ENCODE results near the gene CACNA2D3.

Gene CACNA2D3

GRCh38 chr3:54294214-54294613, 171.9 kb downstream of the CACNA2D3 start:
- DNase-seq, result no peak

- no peak for DNase-seq
Observed at GRCh38 chr3:54296531-54296930, 174.2 kb downstream of the CACNA2D3 start.

GRCh38 chr3:54299169-54299935, 177.0 kb downstream of the CACNA2D3 start:
- no peak for DNase-seq

- DNase-seq, result no peak
Observed at GRCh38 chr3:54303517-54304375, 181.4 kb downstream of the CACNA2D3 start.

- no peak for DNase-seq
Observed at GRCh38 chr3:54304877-54305276, 182.5 kb downstream of the CACNA2D3 start.

GRCh38 chr3:54305409-54306099, 183.2 kb downstream of the CACNA2D3 start:
- no peak for DNase-seq

GRCh38 chr3:54307566-54308180, 185.3 kb downstream of the CACNA2D3 start:
- no peak for DNase-seq

GRCh38 chr3:54309601-54310000, 187.2 kb downstream of the CACNA2D3 start:
- DNase-seq, result no peak

- no peak for DNase-seq
Observed at GRCh38 chr3:54311211-54311747, 188.9 kb downstream of the CACNA2D3 start.

GRCh38 chr3:54312156-54312899, 190.0 kb downstream of the CACNA2D3 start:
- no peak for DNase-seq

- no peak for DNase-seq
Observed at GRCh38 chr3:54313418-54313817, 191.1 kb downstream of the CACNA2D3 start.

GRCh38 chr3:54321520-54321919, 199.2 kb downstream of the CACNA2D3 start:
- DNase-seq, result no peak

GRCh38 chr3:54322354-54322753, 200.0 kb downstream of the CACNA2D3 start:
- no peak for DNase-seq

- no peak for DNase-seq
Observed at GRCh38 chr3:54324103-54324502, 201.8 kb downstream of the CACNA2D3 start.

- no peak for DNase-seq
Observed at GRCh38 chr3:54326951-54327350, 204.6 kb downstream of the CACNA2D3 start.

- DNase-seq, result no peak
Observed at GRCh38 chr3:54331341-54331740, 209.0 kb downstream of the CACNA2D3 start.

GRCh38 chr3:54337846-54338245, 215.5 kb downstream of the CACNA2D3 start:
- no peak for DNase-seq

- no peak for DNase-seq
Observed at GRCh38 chr3:54339608-54340007, 217.3 kb downstream of the CACNA2D3 start.

GRCh38 chr3:54341811-54342210, 219.5 kb downstream of the CACNA2D3 start:
- no peak for DNase-seq

- no peak for DNase-seq
Observed at GRCh38 chr3:54342676-54343075, 220.3 kb downstream of the CACNA2D3 start.

GRCh38 chr3:54343495-54343894, 221.1 kb downstream of the CACNA2D3 start:
- no peak for DNase-seq
